Stimulated activated naive CD8-positive, alpha-beta T cell treated with anti-CD3 and anti-CD28 coated beads, Interleukin-15, amount 100 ng/mL, for 72 hours (primary cell): ENCODE data around the gene ZNF426.
"Not testable (repeated sequence)": the region's sequence is repeated elsewhere in the genome, so short reads cannot be mapped to it uniquely, and the experiment has no call there.

Experiments
- ATAC-seq: fragments of 150-1000 bp; cut with Tn5 transposase; 2 replicates; pipeline ENCODE4 v1.10.0; 2021; ENCODE audit warnings: mild to moderate bottlenecking, moderate library complexity
- DNase-seq, 2 donors: peaks; one replicate each; pipeline ENCODE4 v3.0.0; 2021 to 2022
- H3K27ac Mint-ChIP-seq, 2 donors: one replicate each; pipeline ENCODE4 v1.8.0; 2022; ENCODE audit warnings: mild to moderate bottlenecking in 2 of 2, mixed read lengths in 2 of 2, moderate library complexity in 2 of 2
- H3K27me3 Mint-ChIP-seq: one replicate; pipeline ENCODE4 v1.8.0; 2022; ENCODE audit warnings: mixed read lengths
- H3K4me1 Mint-ChIP-seq: one replicate; pipeline ENCODE4 v1.8.0; 2022; ENCODE audit warnings: mild to moderate bottlenecking, mixed read lengths
- H3K4me3 Mint-ChIP-seq, 2 donors: one replicate each; pipeline ENCODE4 v1.8.0; 2022; ENCODE audit warnings: mild to moderate bottlenecking in 2 of 2, mixed read lengths in 2 of 2, moderate library complexity in 1 of 2
- H3K9me3 Mint-ChIP-seq, 2 donors: one replicate each; pipeline ENCODE4 v1.8.0; 2022; ENCODE audit warnings: mixed read lengths in 2 of 2

Gene ZNF426

GRCh38 chr19:9538183-9539058, at the start of gene ZNF426:
Gene ZNF426, minus strand, starts transcription at chr19:9538645. Its CDS starts 2,413 bp downstream, at chr19:9536232.
- Mint-ChIP-seq H3K9me3 (peaks cover 31 to 41% of the 10 kb centered on the region in 2 donors), H3K27ac (peak within 1 kb of the TSS; percentile 99), H3K27me3 (no peaks in the 10 kb centered on the region), H3K4me3 (peak within 1 kb of the TSS; percentile 96 to 99), H3K4me1 (peaks cover 25% of the 10 kb centered on the region)
- peak; percentile 82 to 89 for DNase-seq
- peak; percentile 99 for ATAC-seq

- Mint-ChIP-seq H3K4me3 (peak overlapping the region; percentile 8 to 59), H3K27ac (no peak overlapping the region), H3K4me1 (peaks cover 26% of the 10 kb centered on the region), H3K27me3 (no peaks in the 10 kb centered on the region), H3K9me3 (peaks cover 0 to 8% of the 10 kb centered on the region in 2 donors)
- peak; percentile 60 for ATAC-seq
- peak; percentile 60 to 72 for DNase-seq
These were observed 48.3 kb upstream of the ZNF426 start for GRCh38 chr19:9586764-9587163.

GRCh38 chr19:9584073-9584833, 45.8 kb upstream of the ZNF426 start, which contains the start of gene ZNF121:
Gene ZNF121, minus strand, starts transcription at chr19:9584504. Its CDS starts 16,407 bp downstream, at chr19:9568097.
- H3K9me3 Mint-ChIP-seq, result peaks cover 6 to 14% of the 10 kb centered on the region in 2 donors
- peak within 1 kb of the TSS; percentile 96 to 98 for H3K27ac Mint-ChIP-seq
- H3K4me3 Mint-ChIP-seq, result peak within 1 kb of the TSS; percentile 91 to 95
- no peaks in the 10 kb centered on the region for H3K27me3 Mint-ChIP-seq
- ATAC-seq, result peak; percentile 89
- peaks cover 44% of the 10 kb centered on the region for H3K4me1 Mint-ChIP-seq
- peak; percentile 81 to 86 for DNase-seq

DNA sequence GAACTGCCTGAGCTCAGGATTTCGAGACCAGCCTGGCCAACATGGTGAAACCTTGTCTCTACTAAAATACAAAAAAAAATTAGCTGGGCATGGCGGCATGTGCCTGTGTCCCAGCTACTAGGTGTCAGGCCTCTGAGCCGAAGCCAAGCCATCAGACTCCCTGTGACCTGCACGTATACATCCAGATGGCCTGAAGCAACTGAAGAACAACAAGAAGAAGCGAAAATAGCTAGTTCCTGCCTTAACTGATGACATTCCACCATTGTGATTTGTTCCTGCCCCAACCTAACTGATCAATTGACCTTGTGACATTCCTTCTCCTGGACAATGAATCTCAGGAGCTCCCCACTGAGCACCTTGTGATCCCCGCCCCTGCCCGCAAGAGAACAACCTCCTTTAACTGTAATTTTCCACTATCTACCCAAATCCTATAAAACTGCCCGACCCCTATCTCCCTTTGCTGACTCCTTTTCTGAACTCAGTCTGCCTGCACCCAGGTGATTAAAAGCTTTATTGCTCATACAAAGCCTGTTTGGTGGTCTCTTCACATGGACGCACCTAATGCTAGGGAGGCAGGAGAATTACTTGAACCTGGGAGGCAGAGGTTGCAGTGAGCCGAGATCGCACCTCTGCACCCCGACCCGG, 43.8 kb upstream of the ZNF426 start:
- not testable (repeated sequence) for H3K27me3 Mint-ChIP-seq, DNase-seq, ATAC-seq
- Mint-ChIP-seq H3K27ac (peak overlapping the region in 1 of 2 donors; percentile 80), H3K4me1 (peaks cover 57% of the 10 kb centered on the region), H3K4me3 (peak overlapping the region; percentile 72), H3K9me3 (peaks cover 20 to 28% of the 10 kb centered on the region in 2 donors)

GRCh38 chr19:9580728-9581127, 42.3 kb upstream of the ZNF426 start:
- Mint-ChIP-seq H3K27me3 (no peaks in the 10 kb centered on the region), H3K4me3 (peak overlapping the region; percentile 31 to 72), H3K4me1 (peaks cover 63% of the 10 kb centered on the region), H3K27ac (no peak overlapping the region), H3K9me3 (peaks cover 32 to 41% of the 10 kb centered on the region in 2 donors)
- peak; percentile 65 for ATAC-seq
- DNase-seq, result no peak

GRCh38 chr19:9570255-9570654, 31.8 kb upstream of the ZNF426 start:
- DNase-seq, result no peak
- H3K9me3 Mint-ChIP-seq, result peaks cover 48 to 64% of the 10 kb centered on the region in 2 donors
- ATAC-seq, result no peak
- H3K4me3 Mint-ChIP-seq, result no peak overlapping the region
- H3K27me3 Mint-ChIP-seq, result no peaks in the 10 kb centered on the region
- no peak overlapping the region for H3K27ac Mint-ChIP-seq
- H3K4me1 Mint-ChIP-seq, result peaks cover 7% of the 10 kb centered on the region

GRCh38 chr19:9566729-9567128, 28.3 kb upstream of the ZNF426 start:
- Mint-ChIP-seq H3K4me1 (no peaks in the 10 kb centered on the region), H3K9me3 (peaks cover 45 to 64% of the 10 kb centered on the region in 2 donors), H3K27me3 (no peaks in the 10 kb centered on the region), H3K27ac (no peak overlapping the region), H3K4me3 (no peak overlapping the region)
- no peak for ATAC-seq
- DNase-seq, result no peak

GRCh38 chr19:9565900-9566705, 27.7 kb upstream of the ZNF426 start:
- no peak for ATAC-seq
- Mint-ChIP-seq H3K27me3 (no peaks in the 10 kb centered on the region), H3K4me3 (no peak overlapping the region), H3K27ac (no peak overlapping the region), H3K4me1 (no peaks in the 10 kb centered on the region), H3K9me3 (peaks cover 39 to 63% of the 10 kb centered on the region in 2 donors)
- no peak for DNase-seq

GRCh38 chr19:9552536-9553274, 14.3 kb upstream of the ZNF426 start:
- no peak overlapping the region for H3K27ac Mint-ChIP-seq
- no peak overlapping the region for H3K4me3 Mint-ChIP-seq
- H3K4me1 Mint-ChIP-seq, result no peaks in the 10 kb centered on the region
- peaks cover 15 to 30% of the 10 kb centered on the region in 2 donors for H3K9me3 Mint-ChIP-seq
- H3K27me3 Mint-ChIP-seq, result no peaks in the 10 kb centered on the region
- no peak for ATAC-seq
- no peak for DNase-seq

DNA sequence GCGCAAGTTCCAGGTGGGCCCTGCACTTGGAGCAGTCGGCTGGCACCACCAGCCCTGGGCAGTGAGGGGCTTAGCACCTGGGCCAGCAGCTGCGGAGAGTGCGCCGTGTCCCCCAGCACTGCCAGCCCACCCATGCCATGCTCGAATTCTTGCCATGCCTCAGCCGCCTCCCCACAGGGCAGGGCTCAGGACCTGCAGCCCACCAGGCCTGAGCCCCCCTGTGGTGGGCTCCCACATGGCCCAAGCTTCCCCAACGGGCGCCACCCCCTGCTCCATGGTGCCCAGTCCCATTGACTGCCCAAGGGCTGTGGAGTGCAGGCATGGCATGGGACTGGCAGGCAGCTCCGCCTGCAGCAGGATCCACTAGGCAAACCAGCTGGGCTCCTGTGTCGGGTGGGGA, 9.4 kb upstream of the ZNF426 start:
- H3K27me3 Mint-ChIP-seq, result no peaks in the 10 kb centered on the region
- peaks cover 22 to 23% of the 10 kb centered on the region in 2 donors for H3K9me3 Mint-ChIP-seq
- DNase-seq (no peak), ATAC-seq (no peak)
- H3K4me3 Mint-ChIP-seq, result no peak overlapping the region
- no peak overlapping the region for H3K27ac Mint-ChIP-seq
- H3K4me1 Mint-ChIP-seq, result no peaks in the 10 kb centered on the region

- H3K4me3 Mint-ChIP-seq, DNase-seq, ATAC-seq, H3K27ac Mint-ChIP-seq, H3K27me3 Mint-ChIP-seq: not testable (repeated sequence)
- Mint-ChIP-seq H3K9me3 (peaks cover 19 to 20% of the 10 kb centered on the region in 2 donors), H3K4me1 (peaks cover 25% of the 10 kb centered on the region)
These were observed 2.8 kb upstream of the ZNF426 start for GRCh38 chr19:9541281-9541680.

- not testable (repeated sequence) for DNase-seq, H3K27me3 Mint-ChIP-seq, ATAC-seq
- peaks cover 25% of the 10 kb centered on the region for H3K4me1 Mint-ChIP-seq
- peak overlapping the region; percentile 39 to 99 for H3K4me3 Mint-ChIP-seq
- peak overlapping the region in 1 of 2 donors; percentile 84 for H3K27ac Mint-ChIP-seq
- peaks cover 20 to 31% of the 10 kb centered on the region in 2 donors for H3K9me3 Mint-ChIP-seq
These were observed 1.5 kb upstream of the ZNF426 start for GRCh38 chr19:9539921-9540320.

DNA sequence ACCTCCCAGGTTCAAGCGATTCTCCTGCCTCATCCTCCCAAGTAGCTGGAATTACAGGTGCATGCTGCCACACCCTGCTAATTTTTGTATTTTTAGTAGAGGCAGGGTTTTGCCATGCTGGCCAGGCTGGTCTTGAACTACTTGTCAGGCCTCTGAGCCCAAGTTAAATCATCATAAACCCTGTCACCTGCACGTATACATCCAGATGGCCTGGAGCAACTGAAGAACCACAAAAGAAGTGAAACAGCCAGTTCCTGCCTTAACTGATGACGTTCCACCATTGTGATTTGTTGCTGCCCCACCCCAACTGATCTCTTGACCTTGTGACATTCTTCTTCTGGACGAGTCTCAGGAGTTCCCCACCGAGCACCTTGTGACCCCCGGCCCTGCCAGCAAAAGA, 756 bp upstream of the ZNF426 start:
- not testable (repeated sequence) for ATAC-seq, DNase-seq, H3K27me3 Mint-ChIP-seq
- H3K4me1 Mint-ChIP-seq, result peaks cover 25% of the 10 kb centered on the region
- peaks cover 23 to 33% of the 10 kb centered on the region in 2 donors for H3K9me3 Mint-ChIP-seq
- H3K4me3 Mint-ChIP-seq, result peak overlapping the region; percentile 96 to 99
- H3K27ac Mint-ChIP-seq, result peak overlapping the region in 1 of 2 donors; percentile 84

- Mint-ChIP-seq H3K27ac (no peak overlapping the region), H3K4me3 (no peak overlapping the region), H3K4me1 (peaks cover 25% of the 10 kb centered on the region), H3K9me3 (peaks cover 45 to 59% of the 10 kb centered on the region in 2 donors), H3K27me3 (no peaks in the 10 kb centered on the region)
- DNase-seq, result no peak
- ATAC-seq, result no peak
These were observed 2.5 kb downstream of the ZNF426 start for GRCh38 chr19:9535934-9536333.
